ENCODE measurements around the gene ADAMTSL1.

Gene ADAMTSL1

DNA sequence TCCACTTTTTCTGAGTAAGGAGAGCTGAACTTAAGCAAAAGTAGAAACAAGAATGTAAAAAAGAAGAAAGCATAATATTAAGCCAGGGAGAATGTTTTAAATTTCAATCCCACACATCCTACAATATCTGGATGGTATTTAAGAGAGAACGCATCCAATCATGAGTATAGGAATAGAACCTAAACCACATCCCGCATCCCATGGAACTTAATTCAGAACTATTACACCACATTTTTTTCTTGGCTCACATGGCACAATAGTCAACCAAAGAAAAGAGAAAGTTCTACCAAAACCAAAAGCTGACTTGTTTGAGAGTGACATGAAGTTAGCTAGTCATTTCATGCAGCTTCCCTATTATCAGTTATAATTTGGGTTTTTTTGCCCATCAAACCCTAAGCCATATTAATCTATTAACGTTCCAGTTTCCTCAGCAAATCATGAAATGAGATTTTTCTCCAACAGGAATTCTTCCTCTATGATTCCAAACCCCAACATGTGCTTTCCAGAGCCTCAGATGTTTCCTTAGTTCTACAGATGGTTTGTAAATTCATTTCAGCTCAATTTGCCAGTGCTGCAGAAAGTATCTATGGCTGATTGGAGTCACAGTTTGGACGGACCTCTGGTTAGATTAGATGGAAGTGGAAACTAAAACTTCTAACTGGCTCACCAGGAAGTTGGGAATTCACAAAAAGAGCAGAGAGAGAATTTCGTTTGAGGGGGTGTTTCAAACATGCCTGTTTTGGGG lies 22.5 kb downstream of the ADAMTSL1 start:
- Histone ChIP-seq H3K4me3 (ENCODE audit: low read depth in 1 of 5, low read length in 5 of 5) (no peak overlapping the region), H3K27ac (ENCODE audit: low read depth, low read length) (no peak overlapping the region), H3K9me3 (ENCODE audit: control insufficient read depth in 5 of 5, low read length in 5 of 5) (no peaks in the 10 kb centered on the region), H3K36me3 (ENCODE audit: control insufficient read depth in 5 of 5, insufficient read depth in 5 of 5, low read length in 5 of 5) (no peaks in the 10 kb centered on the region), H3K4me1 (ENCODE audit: control insufficient read depth in 5 of 5, insufficient read depth in 5 of 5, low read length in 5 of 5) (no peaks in the 10 kb centered on the region), H3K27me3 (ENCODE audit: control insufficient read depth in 5 of 5, insufficient read depth in 4 of 5, low read length in 5 of 5) (no peaks in the 10 kb centered on the region), H3K9ac (ENCODE audit: low read length in 5 of 5) (no peak overlapping the region)

DNA sequence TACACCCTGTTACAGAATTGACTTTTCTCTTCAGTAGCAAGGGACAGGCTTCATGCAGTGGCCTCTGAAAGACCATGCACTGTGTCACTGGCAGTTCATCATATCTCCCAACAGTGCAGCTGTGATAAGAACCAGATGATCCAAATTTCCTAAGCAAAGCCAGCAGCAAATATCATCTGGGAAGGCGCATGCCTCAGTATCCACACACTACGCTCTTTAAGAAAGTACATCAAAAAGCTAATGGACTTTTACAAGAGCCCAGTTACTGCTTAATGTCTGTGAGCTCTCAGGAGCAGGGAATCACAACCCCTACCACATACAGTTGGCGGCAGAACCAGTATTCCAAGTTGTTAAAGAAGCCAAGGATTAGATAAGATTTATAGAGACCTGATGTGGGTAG lies 25.1 kb downstream of the ADAMTSL1 start:
- H3K4me3 ChIP-seq (ENCODE audit: low read depth in 1 of 5, low read length in 5 of 5), result no peak overlapping the region
- H3K4me1 ChIP-seq (ENCODE audit: control insufficient read depth in 5 of 5, insufficient read depth in 5 of 5, low read length in 5 of 5), result no peaks in the 10 kb centered on the region
- no peaks in the 10 kb centered on the region for H3K9me3 ChIP-seq (ENCODE audit: control insufficient read depth in 5 of 5, low read length in 5 of 5)
- H3K27ac ChIP-seq (ENCODE audit: low read depth, low read length), result no peak overlapping the region
- H3K36me3 ChIP-seq (ENCODE audit: control insufficient read depth in 5 of 5, insufficient read depth in 5 of 5, low read length in 5 of 5), result no peaks in the 10 kb centered on the region
- H3K27me3 ChIP-seq (ENCODE audit: control insufficient read depth in 5 of 5, insufficient read depth in 4 of 5, low read length in 5 of 5), result no peaks in the 10 kb centered on the region
- no peak overlapping the region for H3K9ac ChIP-seq (ENCODE audit: low read length in 5 of 5)

DNA sequence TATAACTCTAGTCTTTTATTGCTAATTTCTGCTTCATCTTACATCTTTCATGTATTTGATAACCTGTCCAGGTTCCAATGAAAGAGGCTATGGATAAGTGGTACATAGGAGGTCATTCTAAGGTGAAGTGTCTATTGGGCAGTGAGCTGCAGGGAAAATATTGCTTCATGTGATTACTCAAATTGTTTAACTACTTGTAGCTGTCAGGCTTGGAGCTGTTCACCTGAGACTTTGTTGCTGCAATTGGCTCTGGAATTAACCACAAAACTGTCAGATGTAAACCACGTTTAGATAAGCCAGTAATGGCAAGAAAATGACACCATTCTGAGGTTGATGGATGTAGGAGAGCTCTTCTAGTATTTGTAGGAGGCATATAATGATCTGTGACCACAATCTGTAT lies 26.0 kb downstream of the ADAMTSL1 start:
- H3K27me3 ChIP-seq (ENCODE audit: control insufficient read depth in 5 of 5, insufficient read depth in 4 of 5, low read length in 5 of 5), result no peaks in the 10 kb centered on the region
- H3K4me3 ChIP-seq (ENCODE audit: low read depth in 1 of 5, low read length in 5 of 5), result no peak overlapping the region
- H3K9me3 ChIP-seq (ENCODE audit: control insufficient read depth in 5 of 5, low read length in 5 of 5), result no peaks in the 10 kb centered on the region
- H3K27ac ChIP-seq (ENCODE audit: low read depth, low read length), result no peak overlapping the region
- no peaks in the 10 kb centered on the region for H3K36me3 ChIP-seq (ENCODE audit: control insufficient read depth in 5 of 5, insufficient read depth in 5 of 5, low read length in 5 of 5)
- no peaks in the 10 kb centered on the region for H3K4me1 ChIP-seq (ENCODE audit: control insufficient read depth in 5 of 5, insufficient read depth in 5 of 5, low read length in 5 of 5)
- no peak overlapping the region for H3K9ac ChIP-seq (ENCODE audit: low read length in 5 of 5)

GRCh38 chr9:18500451-18500850 lies 26.5 kb downstream of the ADAMTSL1 start:
- no peaks in the 10 kb centered on the region for H3K27me3 ChIP-seq (ENCODE audit: control insufficient read depth in 5 of 5, insufficient read depth in 4 of 5, low read length in 5 of 5)
- no peak overlapping the region for H3K4me3 ChIP-seq (ENCODE audit: low read depth in 1 of 5, low read length in 5 of 5)
- H3K36me3 ChIP-seq (ENCODE audit: control insufficient read depth in 5 of 5, insufficient read depth in 5 of 5, low read length in 5 of 5), result no peaks in the 10 kb centered on the region
- no peak overlapping the region for H3K27ac ChIP-seq (ENCODE audit: low read depth, low read length)
- no peaks in the 10 kb centered on the region for H3K9me3 ChIP-seq (ENCODE audit: control insufficient read depth in 5 of 5, low read length in 5 of 5)
- H3K4me1 ChIP-seq (ENCODE audit: control insufficient read depth in 5 of 5, insufficient read depth in 5 of 5, low read length in 5 of 5), result no peaks in the 10 kb centered on the region
- no peak overlapping the region for H3K9ac ChIP-seq (ENCODE audit: low read length in 5 of 5)

DNA sequence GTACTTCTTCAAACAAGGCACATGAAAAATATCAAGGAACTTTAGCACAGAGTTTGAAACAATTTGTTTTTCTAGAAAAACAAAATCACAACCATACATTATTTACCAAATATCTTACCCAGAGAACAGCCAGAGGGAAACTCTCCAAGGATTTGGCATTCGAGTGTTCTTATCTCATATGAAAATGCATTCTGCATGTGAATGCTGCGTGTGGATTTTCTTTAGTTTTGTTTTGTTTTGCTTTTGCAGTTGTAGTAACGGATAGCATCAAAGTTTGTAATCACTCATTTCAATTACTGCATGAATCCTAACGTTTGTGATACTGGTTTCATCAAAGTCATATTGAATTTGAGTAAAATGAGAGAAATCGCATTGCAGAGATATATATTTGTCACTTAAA lies 28.0 kb downstream of the ADAMTSL1 start:
- H3K27me3 ChIP-seq (ENCODE audit: control insufficient read depth in 5 of 5, insufficient read depth in 4 of 5, low read length in 5 of 5), result no peaks in the 10 kb centered on the region
- H3K4me1 ChIP-seq (ENCODE audit: control insufficient read depth in 5 of 5, insufficient read depth in 5 of 5, low read length in 5 of 5), result no peaks in the 10 kb centered on the region
- no peaks in the 10 kb centered on the region for H3K9me3 ChIP-seq (ENCODE audit: control insufficient read depth in 5 of 5, low read length in 5 of 5)
- peak overlapping the region in 1 of 5 donors; percentile 0 for H3K4me3 ChIP-seq (ENCODE audit: low read depth in 1 of 5, low read length in 5 of 5)
- no peak overlapping the region for H3K27ac ChIP-seq (ENCODE audit: low read depth, low read length)
- no peak overlapping the region for H3K9ac ChIP-seq (ENCODE audit: low read length in 5 of 5)
- no peaks in the 10 kb centered on the region for H3K36me3 ChIP-seq (ENCODE audit: control insufficient read depth in 5 of 5, insufficient read depth in 5 of 5, low read length in 5 of 5)

DNA sequence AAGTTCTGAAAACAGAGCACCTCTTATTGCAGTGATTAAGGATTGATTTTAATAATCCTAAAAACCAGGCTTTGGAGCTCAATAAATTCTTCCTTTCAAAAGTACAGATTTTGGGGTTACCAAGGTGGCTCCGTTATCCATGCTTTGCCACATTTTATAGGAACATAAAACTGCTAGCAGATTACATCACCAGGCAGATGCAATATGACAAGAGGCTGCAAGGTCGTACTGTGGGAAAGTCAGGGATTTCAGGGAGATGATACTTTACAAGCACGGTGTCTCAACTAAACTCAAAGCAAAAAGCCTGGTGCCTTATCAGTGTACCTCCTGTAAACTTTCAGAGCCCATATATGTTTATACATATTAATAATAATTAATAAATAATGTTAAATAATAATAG lies 28.6 kb downstream of the ADAMTSL1 start:
- Histone ChIP-seq H3K9me3 (ENCODE audit: control insufficient read depth in 5 of 5, low read length in 5 of 5) (no peaks in the 10 kb centered on the region), H3K27ac (ENCODE audit: low read depth, low read length) (no peak overlapping the region), H3K36me3 (ENCODE audit: control insufficient read depth in 5 of 5, insufficient read depth in 5 of 5, low read length in 5 of 5) (no peaks in the 10 kb centered on the region), H3K9ac (ENCODE audit: low read length in 5 of 5) (no peak overlapping the region), H3K27me3 (ENCODE audit: control insufficient read depth in 5 of 5, insufficient read depth in 4 of 5, low read length in 5 of 5) (no peaks in the 10 kb centered on the region), H3K4me1 (ENCODE audit: control insufficient read depth in 5 of 5, insufficient read depth in 5 of 5, low read length in 5 of 5) (no peaks in the 10 kb centered on the region), H3K4me3 (ENCODE audit: low read depth in 1 of 5, low read length in 5 of 5) (no peak overlapping the region)

DNA sequence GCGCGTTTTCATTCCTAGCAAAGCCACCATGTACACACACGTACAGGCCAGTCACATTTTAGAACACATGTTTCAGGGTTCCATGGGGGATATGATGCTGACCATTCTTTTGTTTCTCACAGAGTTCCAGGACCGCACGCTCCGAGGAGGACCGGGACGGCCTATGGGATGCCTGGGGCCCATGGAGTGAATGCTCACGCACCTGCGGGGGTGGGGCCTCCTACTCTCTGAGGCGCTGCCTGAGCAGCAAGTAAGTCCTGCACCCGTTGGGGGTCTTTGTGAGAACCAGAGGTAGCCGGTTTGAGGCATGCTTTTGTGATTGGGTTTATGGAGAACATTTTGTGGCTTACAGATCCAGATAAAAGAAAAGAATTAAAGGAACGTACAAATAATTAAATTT lies 30.8 kb downstream of the ADAMTSL1 start:
- Histone ChIP-seq H3K4me3 (ENCODE audit: low read depth in 1 of 5, low read length in 5 of 5) (no peak overlapping the region), H3K4me1 (ENCODE audit: control insufficient read depth in 5 of 5, insufficient read depth in 5 of 5, low read length in 5 of 5) (no peaks in the 10 kb centered on the region), H3K9me3 (ENCODE audit: control insufficient read depth in 5 of 5, low read length in 5 of 5) (peaks cover 0 to 5% (median 0%) of the 10 kb centered on the region in 5 donors), H3K27me3 (ENCODE audit: control insufficient read depth in 5 of 5, insufficient read depth in 4 of 5, low read length in 5 of 5) (no peaks in the 10 kb centered on the region), H3K36me3 (ENCODE audit: control insufficient read depth in 5 of 5, insufficient read depth in 5 of 5, low read length in 5 of 5) (no peaks in the 10 kb centered on the region), H3K9ac (ENCODE audit: low read length in 5 of 5) (no peak overlapping the region), H3K27ac (ENCODE audit: low read depth, low read length) (no peak overlapping the region)

GRCh38 chr9:18507151-18507550 lies 33.2 kb downstream of the ADAMTSL1 start:
- H3K4me3 ChIP-seq (ENCODE audit: low read depth in 1 of 5, low read length in 5 of 5), result no peak overlapping the region
- no peaks in the 10 kb centered on the region for H3K27me3 ChIP-seq (ENCODE audit: control insufficient read depth in 5 of 5, insufficient read depth in 4 of 5, low read length in 5 of 5)
- no peaks in the 10 kb centered on the region for H3K4me1 ChIP-seq (ENCODE audit: control insufficient read depth in 5 of 5, insufficient read depth in 5 of 5, low read length in 5 of 5)
- H3K9ac ChIP-seq (ENCODE audit: low read length in 5 of 5), result no peak overlapping the region
- no peak overlapping the region for H3K27ac ChIP-seq (ENCODE audit: low read depth, low read length)
- H3K36me3 ChIP-seq (ENCODE audit: control insufficient read depth in 5 of 5, insufficient read depth in 5 of 5, low read length in 5 of 5), result no peaks in the 10 kb centered on the region
- peaks cover 0 to 5% (median 0%) of the 10 kb centered on the region in 5 donors for H3K9me3 ChIP-seq (ENCODE audit: control insufficient read depth in 5 of 5, low read length in 5 of 5)

DNA sequence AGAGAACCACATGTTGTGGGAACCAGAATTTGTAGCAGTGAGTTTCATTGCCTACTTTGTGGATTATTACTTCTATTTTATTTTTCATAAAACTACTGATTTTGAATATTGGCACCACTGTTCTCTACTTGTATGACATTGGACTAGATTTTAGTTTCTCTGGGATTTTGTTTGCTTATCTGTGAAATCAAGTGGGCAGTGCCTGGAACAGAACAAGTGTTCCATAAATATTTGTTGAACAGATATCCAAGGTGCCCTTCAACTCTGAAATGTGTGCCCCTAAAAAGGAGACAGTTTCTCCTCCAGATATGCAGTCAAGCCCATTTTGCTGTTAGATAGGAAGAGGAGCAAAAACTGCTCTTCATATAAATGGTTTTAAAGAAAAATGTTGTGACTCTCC lies 42.6 kb downstream of the ADAMTSL1 start:
- Histone ChIP-seq H3K27me3 (ENCODE audit: control insufficient read depth in 5 of 5, insufficient read depth in 4 of 5, low read length in 5 of 5) (no peaks in the 10 kb centered on the region), H3K9ac (ENCODE audit: low read length in 5 of 5) (no peak overlapping the region), H3K4me3 (ENCODE audit: low read depth in 1 of 5, low read length in 5 of 5) (no peak overlapping the region), H3K27ac (ENCODE audit: low read depth, low read length) (no peak overlapping the region), H3K36me3 (ENCODE audit: control insufficient read depth in 5 of 5, insufficient read depth in 5 of 5, low read length in 5 of 5) (no peaks in the 10 kb centered on the region), H3K4me1 (ENCODE audit: control insufficient read depth in 5 of 5, insufficient read depth in 5 of 5, low read length in 5 of 5) (peaks cover 0 to 10% (median 6%) of the 10 kb centered on the region in 5 donors), H3K9me3 (ENCODE audit: control insufficient read depth in 5 of 5, low read length in 5 of 5) (no peaks in the 10 kb centered on the region)

DNA sequence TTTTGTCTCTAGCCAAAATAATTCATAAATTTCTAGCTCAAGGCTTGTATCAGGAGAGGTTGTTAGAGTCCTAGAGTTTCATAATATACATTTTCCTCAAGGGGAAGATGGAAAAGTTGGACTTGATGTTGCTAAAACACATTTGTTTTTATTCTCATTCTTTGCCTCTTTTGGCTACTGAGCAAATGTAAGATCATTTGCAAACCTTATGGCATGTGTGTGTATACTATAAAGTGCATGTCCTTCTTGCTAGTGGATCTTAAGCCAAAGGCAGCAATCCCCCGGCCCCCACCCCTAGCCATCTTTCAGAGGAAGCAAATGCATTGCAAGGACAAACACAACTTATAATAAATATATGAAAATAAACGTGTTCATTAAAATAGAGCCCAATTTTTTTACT lies 43.0 kb downstream of the ADAMTSL1 start:
- Histone ChIP-seq H3K36me3 (ENCODE audit: control insufficient read depth in 5 of 5, insufficient read depth in 5 of 5, low read length in 5 of 5) (no peaks in the 10 kb centered on the region), H3K27ac (ENCODE audit: low read depth, low read length) (no peak overlapping the region), H3K27me3 (ENCODE audit: control insufficient read depth in 5 of 5, insufficient read depth in 4 of 5, low read length in 5 of 5) (no peaks in the 10 kb centered on the region), H3K9ac (ENCODE audit: low read length in 5 of 5) (no peak overlapping the region), H3K4me3 (ENCODE audit: low read depth in 1 of 5, low read length in 5 of 5) (no peak overlapping the region), H3K9me3 (ENCODE audit: control insufficient read depth in 5 of 5, low read length in 5 of 5) (no peaks in the 10 kb centered on the region), H3K4me1 (ENCODE audit: control insufficient read depth in 5 of 5, insufficient read depth in 5 of 5, low read length in 5 of 5) (peaks cover 0 to 10% (median 6%) of the 10 kb centered on the region in 5 donors)

All from subcutaneous abdominal adipose tissue (tissue), 5 donors.